K562 (cell line): ENCODE results near the gene AUNIP. TPM values are rescaled to one million over a fixed set of nuclear protein-coding genes. Genes with fewer than 3 reads are reported as not detected.

ENCODE experiments used
- ATAC-seq: fragments of 200-7000 bp; cut with Tn5 transposase; 3 replicates; pipeline ENCODE4 v1.9.1; 2020; ENCODE audit warnings: moderate library complexity
- BruUV-seq: library from RNA; stranded (reverse); fragments of 400-500 nt; replicated peaks from 2 replicates; lab custom pipeline; 2021; lab: Mats Ljungman, UMichigan
- CTCF ChIA-PET: fragments of 300-600 bp; formaldehyde crosslinking; extraction: SDS; loops from one replicate; lab custom pipeline; 2021; ENCODE audit warnings: low intra/inter-chr PET ratio; lab: Yijun Ruan, JAX
- POLR2A ChIA-PET: fragments of 300-600, 350-650 bp; sonication (Branson Sonifier 250); formaldehyde crosslinking; extraction: SDS; loops from one replicate; lab custom pipeline; 2021; ENCODE audit warnings: antibody characterized with exemption, inconsistent platforms; lab: Yijun Ruan, JAX
- DNase-seq, 4 experiments: peaks; one replicate each; pipeline versions ENCODE4 v3.0.0 to v3.0.0-alpha.2; 2011 to 2018; ENCODE audit warnings: low spot score in 3 of 4, mixed read lengths in 3 of 4; ENCODE audit errors: extremely low read depth in 1 of 4
- FAIRE-seq: peaks from 2 replicates; lab custom pipeline; 2011; peaks lifted over from hg19 to GRCh38; lab: Jason Lieb, UNC
- H2AFZ ChIP-seq: 2 replicates; pipeline ENCODE4 v1.6.0; 2011; ENCODE audit warnings: low read depth, low read length, control low read depth, inconsistent platforms
- H3K27ac ChIP-seq: fragments of 200-600 bp; 3 replicates; pipeline ENCODE4 v1.8.0; 2011; ENCODE audit warnings: low read depth, mild to moderate bottlenecking, control low read depth, inconsistent platforms, low read length, moderate library complexity, mixed read lengths; ENCODE audit errors: extremely low read depth
- H3K27me3 ChIP-seq, 2 experiments: fragments of 300-600 bp in 1 of 2; 2 replicates in 1 of 2; 3 replicates in 1 of 2; pipeline versions ENCODE4 v1.6.0 to v1.8.0; 2011; ENCODE audit warnings: inconsistent platforms in 2 of 2, low read length in 2 of 2, mild to moderate bottlenecking in 1 of 2, mixed read lengths in 1 of 2, moderate library complexity in 1 of 2; ENCODE audit not compliant: control insufficient read depth in 2 of 2, insufficient read depth in 2 of 2
- H3K36me3 ChIP-seq: fragments of 300-600 bp; 3 replicates; pipeline ENCODE4 v1.8.0; 2011; ENCODE audit warnings: mild to moderate bottlenecking, low read length, inconsistent platforms; ENCODE audit not compliant: control insufficient read depth, insufficient read depth
- H3K4me1 ChIP-seq, 2 experiments: fragments of 200-600 bp in 1 of 2; replicated peaks in 1 of 2; 2 replicates in 1 of 2; 3 replicates in 1 of 2; pipeline versions ENCODE4 v1.5.1 to v1.8.0; 2011; ENCODE audit warnings: inconsistent platforms in 2 of 2, low read length in 2 of 2, mild to moderate bottlenecking in 1 of 2, mixed read lengths in 1 of 2, moderate library complexity in 1 of 2; ENCODE audit not compliant: control insufficient read depth in 2 of 2, insufficient read depth in 2 of 2
- H3K4me2 ChIP-seq: 2 replicates; pipeline ENCODE4 v1.6.1; 2011; ENCODE audit warnings: low read length, control low read depth, inconsistent platforms, mixed read lengths; ENCODE audit not compliant: insufficient read depth
- H3K4me3 ChIP-seq: fragments of 200-600 bp; sonication (generic), shearing (Covaris generic); 2 replicates; pipeline ENCODE4 v1.5.1; 2016; ENCODE audit warnings: control low read depth, inconsistent platforms
- H3K79me2 ChIP-seq: fragments of 200-600 bp; 3 replicates; pipeline ENCODE4 v1.8.0; 2011; ENCODE audit warnings: low read length, inconsistent platforms; ENCODE audit not compliant: control insufficient read depth, insufficient read depth
- H3K9ac ChIP-seq, 2 experiments: 2 replicates each; pipeline versions ENCODE4 v1.6.0 to v1.6.1; 2011; ENCODE audit warnings: low read depth in 2 of 2, low read length in 2 of 2, control low read depth in 1 of 2, inconsistent platforms in 1 of 2, mild to moderate bottlenecking in 1 of 2, mixed read lengths in 1 of 2; ENCODE audit not compliant: insufficient read depth in 1 of 2
- H3K9me1 ChIP-seq: one replicate; pipeline ENCODE4 v1.6.0; 2011; ENCODE audit warnings: inconsistent platforms, mild to moderate bottlenecking, low read length, moderate library complexity; ENCODE audit not compliant: control insufficient read depth, insufficient read depth
- H3K9me3 ChIP-seq: replicated peaks from 2 replicates; pipeline ENCODE4 v1.5.1; 2011; ENCODE audit warnings: low read depth, low read length, inconsistent platforms; ENCODE audit not compliant: control insufficient read depth, insufficient read depth
- H4K20me1 ChIP-seq: replicated peaks from 2 replicates; pipeline ENCODE4 v1.6.1; 2011; ENCODE audit warnings: low read length, inconsistent platforms, mixed read lengths; ENCODE audit not compliant: control insufficient read depth, insufficient read depth
- BMI1 ChIP-seq: fragments of 150-350 bp; IDR thresholded peaks from 2 replicates; pipeline ENCODE4 v1.6.1; 2014; ENCODE audit warnings: low read length
- CGGBP1 ChIP-seq: fragments of 250-450 bp; sonication (Bioruptor Pico); IDR thresholded peaks from 2 replicates; pipeline ENCODE4 v1.9.0; 2021; ENCODE audit warnings: mild to moderate bottlenecking
- CXXC5 ChIP-seq: fragments of 250-450 bp; sonication (Bioruptor Pico); IDR thresholded peaks from 2 replicates; pipeline ENCODE4 v1.8.0; 2022; ENCODE audit warnings: inconsistent platforms, mild to moderate bottlenecking, moderate library complexity
- DPF2 ChIP-seq: fragments of 450-650 bp; IDR thresholded peaks from 2 replicates; pipeline ENCODE4 v1.6.1; 2016
- GABPA ChIP-seq: fragments of 200-800 bp; sonication (Bioruptor generic); conservative IDR thresholded peaks from 2 replicates; pipeline ENCODE4 v1.6.1; 2016; ENCODE audit warnings: low read depth, missing genetic modification characterization, missing compliant biosample characterization
- HMG20A ChIP-seq: fragments of 450-650 bp; formaldehyde crosslinking; conservative IDR thresholded peaks from 2 replicates; pipeline ENCODE4 v1.4.0; 2020; ENCODE audit warnings: mild to moderate bottlenecking, mixed read lengths
- MAFG ChIP-seq: fragments of 450-650 bp; conservative IDR thresholded peaks from 2 replicates; pipeline ENCODE4 v1.6.1; 2016; ENCODE audit warnings: missing genetic modification characterization, missing compliant biosample characterization
- MED1 ChIP-seq: sonication (generic); formaldehyde crosslinking; IDR thresholded peaks from 2 replicates; pipeline ENCODE4 v1.8.1; 2023; ENCODE audit warnings: missing genetic modification reagents, borderline replicate concordance
- OTX1 ChIP-seq: fragments of 450-650 bp; formaldehyde crosslinking; IDR thresholded peaks from 2 replicates; pipeline ENCODE4 v1.4.0; 2022; ENCODE audit warnings: mild to moderate bottlenecking
- PHB2 ChIP-seq: fragments of 450-650 bp; IDR thresholded peaks from 2 replicates; pipeline ENCODE4 v1.6.1; 2017; ENCODE audit warnings: low read depth
- PHTF2 ChIP-seq: fragments of 250-450 bp; sonication (Bioruptor Pico); IDR thresholded peaks from 2 replicates; pipeline ENCODE4 v1.5.0; 2021; ENCODE audit warnings: mild to moderate bottlenecking
- RHOXF2B ChIP-seq: fragments of 250-450 bp; sonication (Bioruptor Pico); conservative IDR thresholded peaks from 2 replicates; pipeline ENCODE4 v1.5.1; 2021
- SAP30 ChIP-seq: fragments of 200-600 bp; sonication (generic); IDR thresholded peaks from 2 replicates; pipeline ENCODE4 v1.6.1; 2012; ENCODE audit warnings: borderline replicate concordance, low read depth, mild to moderate bottlenecking, moderate library complexity, low read length, control low read depth, inconsistent platforms; ENCODE audit not compliant: insufficient read depth, poor library complexity, severe bottlenecking
- SMARCA5 ChIP-seq: fragments of 450-650 bp; IDR thresholded peaks from 2 replicates; pipeline ENCODE4 v1.6.1; 2016
- U2AF2 ChIP-seq: fragments of 200-400 bp; formaldehyde crosslinking; optimal IDR thresholded peaks from 2 replicates; pipeline ENCODE3; 2017; ENCODE audit warnings: low read depth, mild to moderate bottlenecking, low read length
- ZKSCAN1 ChIP-seq: fragments of 150-350 bp; IDR thresholded peaks from 2 replicates; pipeline ENCODE4 v1.6.1; 2016; ENCODE audit warnings: low read depth, low read length
- ZNF174 ChIP-seq: fragments of 250-450 bp; sonication (Bioruptor Pico); IDR thresholded peaks from 2 replicates; pipeline ENCODE4 v1.4.0; 2020; ENCODE audit warnings: mild to moderate bottlenecking
- ZNF184 ChIP-seq: sonication (generic); formaldehyde crosslinking; IDR thresholded peaks from 2 replicates; pipeline ENCODE4 v1.5.0; 2020; ENCODE audit warnings: missing genetic modification reagents
- ZNF274 ChIP-seq: IDR thresholded peaks from 2 replicates; pipeline ENCODE4 v1.6.1; 2011; ENCODE audit warnings: low read depth, mild to moderate bottlenecking, low read length, moderate library complexity, borderline replicate concordance
- ZNF780A ChIP-seq: fragments of 250-450 bp; sonication (Bioruptor Pico); IDR thresholded peaks from 2 replicates; pipeline ENCODE4 v1.5.0; 2021; ENCODE audit warnings: mild to moderate bottlenecking
- WGBS: fragments of 100-300 bp; shearing (Covaris generic); methylation state at CpG from one replicate; pipeline ENCODE4 v1.1.6; 2016; ENCODE audit warnings: low coverage, mixed read lengths; ENCODE audit not compliant: insufficient coverage; ENCODE audit errors: missing lambda C conversion rate; 5-methylcytosine and 5-hydroxymethylcytosine counted together
- in situ Hi-C: fragments of 300-500 bp; cut with MboI; formaldehyde crosslinking; loops from 4 replicates; pipeline ENCODE4 v1.15.0; 2018; ENCODE audit warnings: inconsistent platforms, mixed read lengths
- intact Hi-C: fragments of 100-400 bp; cut with micrococcal nuclease; formaldehyde crosslinking; loops from 2 replicates; pipeline ENCODE4 v1.14.2; 2022
- polyA plus RNA-seq, 8 experiments: library from polyadenylated mRNA; depleted of rRNA in 4 of 8; stranded (reverse) in 5 of 8; unstranded in 3 of 8; fragments of >200 nt; fragmentation: Nextera tagmentation in 2 of 8; fragmentation: Illumina TruSeq in 1 of 8; extraction: Ambion mirVana in 2 of 8; extraction: Trizol in 1 of 8; gene quantifications; 2 replicates each; pipeline versions ENCODE4 v1.2.1 to v1.2.3, GENCODE V29; 2011 to 2014; ENCODE audit warnings: inconsistent platforms in 1 of 8, missing spikeins in 1 of 8
- total RNA-seq, 7 experiments: library from RNA; depleted of rRNA in 6 of 7; stranded (reverse); fragments of >200 nt in 6 of 7; fragmentation: Illumina TruSeq in 2 of 7; extraction: Trizol in 2 of 7; gene quantifications; 2 replicates each; pipeline versions ENCODE4 v1.2.1 to v1.2.3, GENCODE V29; 2011 to 2021; ENCODE audit warnings: low replicate concordance in 1 of 7
- TF ChIP-seq, protein P1 (sequence below): sonication (generic); formaldehyde crosslinking; IDR thresholded peaks from 2 replicates; pipeline ENCODE4 v1.8.1; 2023; ENCODE audit warnings: mild to moderate bottlenecking, missing genetic modification reagents
- TF ChIP-seq, protein P2 (sequence below), 3 experiments: fragments of 200-800 bp in 1 of 3; sonication (Bioruptor generic) in 1 of 3; sonication (generic) in 1 of 3; formaldehyde crosslinking in 1 of 3; IDR thresholded peaks; 2 replicates each; pipeline versions ENCODE4 v1.6.1 to v1.8.0; 2016 to 2022; ENCODE audit warnings: mild to moderate bottlenecking in 2 of 3, missing compliant biosample characterization in 2 of 3, missing genetic modification characterization in 2 of 3, missing genetic modification reagents in 1 of 3

AUNIP gene
- total and polyA plus RNA-seq, 9 of the 15 experiments (the other 6 are each of a cell fraction or from before 2014, with no cell fraction given): 12.1 to 53.8 (median 47.1) TPM

GRCh38 chr1:25875154-25875855 is 16.0 kb upstream of the AUNIP start, which contains the start of gene PAQR7:
Gene PAQR7 (minus strand): TSS chr1:25875708. CDS start chr1:25863839, 11,869 bp downstream.
- intact Hi-C loops: no loop called here
- peaks cover 10% of the 10 kb centered on the region; the same call in 2 of the 3 replicates for H3K79me2 ChIP-seq
- in situ Hi-C loops: no loop called here
- under 1% methylated on average over 61 of the region's 75 CpGs for WGBS
- peak within 1 kb of the TSS; percentile 77 for H3K27ac ChIP-seq
- FAIRE-seq (no peak), ATAC-seq (peak; percentile 92), DNase-seq (peak; percentile 90 to 97 (median 94))
- H3K4me3 ChIP-seq: peak within 1 kb of the TSS; percentile 51
- H4K20me1 ChIP-seq: no peaks in the 10 kb centered on the region
- no peaks in the 10 kb centered on the region for H3K9me3 ChIP-seq
- ChIA-PET CTCF (interaction anchor here (1.1 kb wide), 1 partner anchor 123 kb away, joined by 3 read pairs; no protein-coding TSS in a partner anchor), POLR2A (interaction anchor here (0.7 to 2.2 kb wide), 14 partner anchors 8 to 152 kb away, joined by 3 to 6 read pairs (median 4); partner anchors contain the start of gene PAFAH2)
- no peaks in the 10 kb centered on the region for H3K36me3 ChIP-seq
- no peaks in the 10 kb centered on the region for H3K27me3 ChIP-seq
- peak within 1 kb of the TSS; percentile 88 for H2AFZ ChIP-seq
- peak within 1 kb of the TSS; percentile 63 to 92 for H3K9ac ChIP-seq
- BruUV-seq: no TSS peak
- H3K9me1 ChIP-seq: no peaks in the 10 kb centered on the region
- H3K4me1 ChIP-seq: peaks cover 55 to 56% of the 10 kb centered on the region in 2 experiments
- peak within 1 kb of the TSS; percentile 81 for H3K4me2 ChIP-seq
- no peak for TF ChIP-seq ZNF174 (CRISPR knock-in tag)
- TF ChIP-seq MAFG (tag): no peak
- TF ChIP-seq ZNF184: no peak
- TF ChIP-seq OTX1 (CRISPR knock-in tag): peak; percentile 74; the same call in 1 of the 2 replicates
- TF ChIP-seq SMARCA5: no peak
- no peak for TF ChIP-seq PHTF2 (CRISPR knock-in tag)
- no peak for TF ChIP-seq PHB2
- TF ChIP-seq, protein P1, sequence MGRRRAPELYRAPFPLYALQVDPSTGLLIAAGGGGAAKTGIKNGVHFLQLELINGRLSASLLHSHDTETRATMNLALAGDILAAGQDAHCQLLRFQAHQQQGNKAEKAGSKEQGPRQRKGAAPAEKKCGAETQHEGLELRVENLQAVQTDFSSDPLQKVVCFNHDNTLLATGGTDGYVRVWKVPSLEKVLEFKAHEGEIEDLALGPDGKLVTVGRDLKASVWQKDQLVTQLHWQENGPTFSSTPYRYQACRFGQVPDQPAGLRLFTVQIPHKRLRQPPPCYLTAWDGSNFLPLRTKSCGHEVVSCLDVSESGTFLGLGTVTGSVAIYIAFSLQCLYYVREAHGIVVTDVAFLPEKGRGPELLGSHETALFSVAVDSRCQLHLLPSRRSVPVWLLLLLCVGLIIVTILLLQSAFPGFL (CRISPR knock-in tag): no peak
- TF ChIP-seq SAP30: no peak
- no peak for TF ChIP-seq HMG20A (CRISPR knock-in tag)
- no peak for TF ChIP-seq CGGBP1
- no peak for TF ChIP-seq MED1
- TF ChIP-seq CXXC5 (CRISPR knock-in tag): peak; percentile 98
- TF ChIP-seq, protein P2, sequence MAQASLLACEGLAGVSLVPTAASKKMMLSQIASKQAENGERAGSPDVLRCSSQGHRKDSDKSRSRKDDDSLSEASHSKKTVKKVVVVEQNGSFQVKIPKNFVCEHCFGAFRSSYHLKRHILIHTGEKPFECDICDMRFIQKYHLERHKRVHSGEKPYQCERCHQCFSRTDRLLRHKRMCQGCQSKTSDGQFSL (CRISPR knock-in tag; IDR thresholded peaks at IDR 0.05): peak; percentile 67; the same call in 1 of the 2 replicates
- TF ChIP-seq, protein P2 (tag; IDR thresholded peaks at IDR 0.05): no peak
- TF ChIP-seq ZKSCAN1: no peak
- no peak for TF ChIP-seq RHOXF2B (CRISPR knock-in tag)
- TF ChIP-seq BMI1: no peak
- TF ChIP-seq U2AF2: no peak
- TF ChIP-seq ZNF780A (CRISPR knock-in tag): no peak
- no peak for TF ChIP-seq ZNF274
- peak; percentile 80 for TF ChIP-seq GABPA
- TF ChIP-seq DPF2: peak; percentile 58; the same call in 1 of the 2 replicates
